Measurements from ENCODE around the gene SSU72.
"Not testable (repeated sequence)": the region's sequence is repeated elsewhere in the genome, so short reads cannot be mapped to it uniquely, and the experiment has no call there.

The SSU72 gene

DNA sequence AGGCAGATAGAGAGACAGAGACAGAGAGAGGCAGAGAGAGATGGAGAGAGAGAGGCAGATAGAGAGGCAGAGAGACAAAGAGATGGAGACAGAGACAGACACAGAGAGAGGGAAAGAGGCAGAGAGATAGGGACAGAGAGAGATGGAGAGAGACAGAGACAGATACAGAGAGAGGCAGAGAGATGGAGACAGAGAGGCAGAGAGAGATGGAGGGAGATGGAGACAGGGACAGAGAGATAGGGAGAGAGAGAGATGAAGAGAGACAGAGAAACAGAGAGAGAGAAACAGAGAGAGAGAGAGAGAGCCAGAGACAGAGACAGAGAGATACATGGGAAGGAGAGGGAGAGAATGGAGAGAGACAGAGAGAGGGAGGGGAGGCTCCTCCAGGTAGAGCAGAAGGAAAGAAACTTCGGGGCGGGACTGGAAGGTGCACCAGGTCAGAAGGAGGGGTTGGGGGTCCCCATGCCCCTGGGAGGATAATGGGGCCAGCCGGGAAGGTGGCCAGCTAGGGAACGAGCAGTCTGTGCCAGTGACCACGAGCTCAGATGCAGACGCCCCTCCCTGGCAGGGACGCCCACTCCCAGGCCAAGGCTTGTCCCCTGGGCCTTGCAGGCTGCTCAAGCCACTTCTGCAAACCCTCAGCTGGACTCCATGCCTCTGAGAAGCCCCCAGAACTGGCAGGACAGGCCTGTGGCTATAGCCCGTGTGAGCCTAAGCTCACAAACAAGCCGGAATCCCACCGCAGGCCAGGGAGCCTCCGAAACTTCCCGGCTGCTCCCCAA lies 22.0 kb upstream of the SSU72 start:
- peaks cover 14 to 21% of the 10 kb centered on the region in 2 donors for H3K27me3 ChIP-seq (ENCODE audit: control insufficient read depth in 2 of 2, insufficient read depth in 2 of 2, low read length in 2 of 2)
- no peak overlapping the region for H3K9ac ChIP-seq (ENCODE audit: low read depth in 1 of 2, low read length in 2 of 2)
- H3K4me1 ChIP-seq (ENCODE audit: control insufficient read depth in 2 of 2, insufficient read depth in 2 of 2, low read length in 2 of 2): peaks cover 3 to 5% of the 10 kb centered on the region in 2 donors
- no peak overlapping the region for H3K27ac ChIP-seq (ENCODE audit: low read depth in 2 of 2, low read length in 2 of 2)
- H3K9me3 ChIP-seq (ENCODE audit: control insufficient read depth in 2 of 2, low read length in 2 of 2): no peaks in the 10 kb centered on the region
- H3K4me3 ChIP-seq (ENCODE audit: low read length in 2 of 2): no peak overlapping the region
- H3K36me3 ChIP-seq (ENCODE audit: control insufficient read depth in 2 of 2, insufficient read depth in 2 of 2, low read length in 2 of 2): no peaks in the 10 kb centered on the region

- H3K4me3 ChIP-seq (ENCODE audit: low read length in 2 of 2); H3K27ac ChIP-seq (ENCODE audit: low read depth in 2 of 2, low read length in 2 of 2); H3K4me1 ChIP-seq (ENCODE audit: control insufficient read depth in 2 of 2, insufficient read depth in 2 of 2, low read length in 2 of 2); H3K36me3 ChIP-seq (ENCODE audit: control insufficient read depth in 2 of 2, insufficient read depth in 2 of 2, low read length in 2 of 2); H3K9me3 ChIP-seq (ENCODE audit: control insufficient read depth in 2 of 2, low read length in 2 of 2); H3K9ac ChIP-seq (ENCODE audit: low read depth in 1 of 2, low read length in 2 of 2): not testable (repeated sequence)
- peaks cover 11 to 18% of the 10 kb centered on the region in 2 donors for H3K27me3 ChIP-seq (ENCODE audit: control insufficient read depth in 2 of 2, insufficient read depth in 2 of 2, low read length in 2 of 2)
Observed at GRCh38 chr1:1595341-1595740, 20.7 kb upstream of the SSU72 start.

DNA sequence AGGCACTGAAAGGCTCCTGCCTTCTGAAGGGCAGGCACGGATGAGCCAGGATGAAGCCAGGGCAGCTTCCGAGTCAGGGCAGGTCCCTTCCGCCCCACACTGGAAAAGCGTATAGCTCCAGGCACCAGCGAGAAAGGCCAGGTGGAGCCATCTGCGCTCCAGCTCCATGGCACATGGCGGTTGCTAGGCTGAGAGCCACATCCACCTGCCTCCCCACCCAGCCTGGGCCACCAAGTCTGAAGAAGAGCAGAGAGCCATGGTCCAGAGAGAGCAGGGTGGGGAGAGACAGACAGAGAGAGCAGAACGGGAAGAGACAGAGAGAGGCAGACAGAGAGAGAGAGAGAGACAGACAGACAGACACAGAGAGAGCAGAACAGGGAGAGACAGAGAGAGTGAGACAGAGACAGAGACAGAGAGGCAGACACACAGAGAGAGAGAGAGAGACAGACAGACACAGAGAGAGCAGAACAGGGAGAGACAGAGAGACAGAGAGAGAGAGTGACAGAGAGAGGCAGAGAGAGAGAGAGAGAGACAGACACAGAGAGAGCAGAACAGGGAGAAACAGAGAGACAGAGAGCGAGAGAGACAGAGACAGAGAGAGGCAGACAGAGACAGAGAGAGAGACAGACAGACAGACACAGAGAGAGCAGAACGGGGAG lies 20.1 kb upstream of the SSU72 start:
- H3K27ac ChIP-seq (ENCODE audit: low read depth in 2 of 2, low read length in 2 of 2): no peak overlapping the region
- no peaks in the 10 kb centered on the region for H3K36me3 ChIP-seq (ENCODE audit: control insufficient read depth in 2 of 2, insufficient read depth in 2 of 2, low read length in 2 of 2)
- H3K27me3 ChIP-seq (ENCODE audit: control insufficient read depth in 2 of 2, insufficient read depth in 2 of 2, low read length in 2 of 2): peaks cover 11 to 18% of the 10 kb centered on the region in 2 donors
- no peak overlapping the region for H3K4me3 ChIP-seq (ENCODE audit: low read length in 2 of 2)
- H3K4me1 ChIP-seq (ENCODE audit: control insufficient read depth in 2 of 2, insufficient read depth in 2 of 2, low read length in 2 of 2): no peaks in the 10 kb centered on the region
- H3K9me3 ChIP-seq (ENCODE audit: control insufficient read depth in 2 of 2, low read length in 2 of 2): no peaks in the 10 kb centered on the region
- H3K9ac ChIP-seq (ENCODE audit: low read depth in 1 of 2, low read length in 2 of 2): no peak overlapping the region

DNA sequence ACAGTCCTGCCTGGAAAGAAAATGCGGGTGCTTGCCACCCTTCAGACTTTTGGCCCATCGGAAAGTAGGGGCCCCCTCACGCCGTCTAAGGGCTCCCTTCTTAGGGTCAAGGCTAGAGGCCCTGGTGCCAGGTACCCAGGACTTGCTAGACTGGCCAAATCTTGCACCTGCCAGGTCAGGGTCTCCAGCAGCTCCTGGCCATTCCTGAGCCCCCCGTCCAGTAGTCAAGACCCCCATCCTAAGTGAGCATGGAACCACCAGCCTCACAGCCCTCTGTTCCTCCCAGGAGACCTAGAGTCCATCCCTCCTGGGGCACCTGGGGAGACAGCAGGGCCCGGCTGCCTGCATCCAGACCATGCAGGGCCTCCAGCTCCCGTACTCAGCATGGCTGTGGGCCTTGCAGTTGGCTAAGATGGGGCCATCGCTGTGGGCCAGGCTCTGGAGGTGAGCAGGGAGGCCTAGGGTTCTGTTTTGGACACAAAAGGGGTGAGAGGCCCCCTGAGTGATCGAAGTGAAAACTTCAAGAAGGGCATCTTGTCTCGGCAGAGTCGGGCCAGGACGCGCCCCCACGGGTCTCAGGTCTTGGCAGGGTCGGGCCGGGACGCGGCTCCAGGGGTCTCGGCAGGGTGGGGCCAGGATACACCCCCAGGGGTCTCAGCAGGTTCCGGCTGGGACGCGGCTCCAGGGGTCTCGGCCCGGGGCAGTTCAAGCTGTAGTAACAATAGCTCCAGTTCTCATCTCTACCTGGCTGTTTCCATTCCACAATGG lies 19.4 kb upstream of the SSU72 start:
- no peaks in the 10 kb centered on the region for H3K4me1 ChIP-seq (ENCODE audit: control insufficient read depth in 2 of 2, insufficient read depth in 2 of 2, low read length in 2 of 2)
- H3K27ac ChIP-seq (ENCODE audit: low read depth in 2 of 2, low read length in 2 of 2): no peak overlapping the region

GRCh38 chr1:1591452-1591851 lies 16.8 kb upstream of the SSU72 start:
- no peak overlapping the region for H3K27ac ChIP-seq (ENCODE audit: low read depth in 2 of 2, low read length in 2 of 2)
- peaks cover 3 to 4% of the 10 kb centered on the region in 2 donors for H3K27me3 ChIP-seq (ENCODE audit: control insufficient read depth in 2 of 2, insufficient read depth in 2 of 2, low read length in 2 of 2)
- H3K36me3 ChIP-seq (ENCODE audit: control insufficient read depth in 2 of 2, insufficient read depth in 2 of 2, low read length in 2 of 2): no peaks in the 10 kb centered on the region

More for the DNA sequence above, 19.4 kb upstream of the SSU72 start:
- no peak overlapping the region for H3K9ac ChIP-seq (ENCODE audit: low read depth in 1 of 2, low read length in 2 of 2)
- H3K36me3 ChIP-seq (ENCODE audit: control insufficient read depth in 2 of 2, insufficient read depth in 2 of 2, low read length in 2 of 2): no peaks in the 10 kb centered on the region
- no peaks in the 10 kb centered on the region for H3K9me3 ChIP-seq (ENCODE audit: control insufficient read depth in 2 of 2, low read length in 2 of 2)
- H3K4me3 ChIP-seq (ENCODE audit: low read length in 2 of 2): no peak overlapping the region
- peaks cover 11 to 18% of the 10 kb centered on the region in 2 donors for H3K27me3 ChIP-seq (ENCODE audit: control insufficient read depth in 2 of 2, insufficient read depth in 2 of 2, low read length in 2 of 2)

GRCh38 chr1:1583347-1584010 lies 8.8 kb upstream of the SSU72 start:
- Histone ChIP-seq H3K4me1 (ENCODE audit: control insufficient read depth in 2 of 2, insufficient read depth in 2 of 2, low read length in 2 of 2) (no peaks in the 10 kb centered on the region), H3K27me3 (ENCODE audit: control insufficient read depth in 2 of 2, insufficient read depth in 2 of 2, low read length in 2 of 2) (peaks cover 3 to 13% of the 10 kb centered on the region in 2 donors)

More at GRCh38 chr1:1591452-1591851, 16.8 kb upstream of the SSU72 start:
- Histone ChIP-seq H3K9ac (ENCODE audit: low read depth in 1 of 2, low read length in 2 of 2) (no peak overlapping the region), H3K9me3 (ENCODE audit: control insufficient read depth in 2 of 2, low read length in 2 of 2) (no peaks in the 10 kb centered on the region), H3K4me1 (ENCODE audit: control insufficient read depth in 2 of 2, insufficient read depth in 2 of 2, low read length in 2 of 2) (no peaks in the 10 kb centered on the region), H3K4me3 (ENCODE audit: low read length in 2 of 2) (no peak overlapping the region)

GRCh38 chr1:1582585-1583346 lies 8.1 kb upstream of the SSU72 start:
- Histone ChIP-seq H3K27ac (ENCODE audit: low read depth in 2 of 2, low read length in 2 of 2) (no peak overlapping the region), H3K9ac (ENCODE audit: low read depth in 1 of 2, low read length in 2 of 2) (no peak overlapping the region), H3K4me3 (ENCODE audit: low read length in 2 of 2) (no peak overlapping the region), H3K36me3 (ENCODE audit: control insufficient read depth in 2 of 2, insufficient read depth in 2 of 2, low read length in 2 of 2) (no peaks in the 10 kb centered on the region), H3K27me3 (ENCODE audit: control insufficient read depth in 2 of 2, insufficient read depth in 2 of 2, low read length in 2 of 2) (peaks cover 3 to 13% of the 10 kb centered on the region in 2 donors), H3K4me1 (ENCODE audit: control insufficient read depth in 2 of 2, insufficient read depth in 2 of 2, low read length in 2 of 2) (no peaks in the 10 kb centered on the region), H3K9me3 (ENCODE audit: control insufficient read depth in 2 of 2, low read length in 2 of 2) (no peaks in the 10 kb centered on the region)

More at GRCh38 chr1:1583347-1584010, 8.8 kb upstream of the SSU72 start:
- Histone ChIP-seq H3K4me3 (ENCODE audit: low read length in 2 of 2) (no peak overlapping the region), H3K9ac (ENCODE audit: low read depth in 1 of 2, low read length in 2 of 2) (no peak overlapping the region), H3K27ac (ENCODE audit: low read depth in 2 of 2, low read length in 2 of 2) (no peak overlapping the region), H3K36me3 (ENCODE audit: control insufficient read depth in 2 of 2, insufficient read depth in 2 of 2, low read length in 2 of 2) (no peaks in the 10 kb centered on the region), H3K9me3 (ENCODE audit: control insufficient read depth in 2 of 2, low read length in 2 of 2) (no peaks in the 10 kb centered on the region)

DNA sequence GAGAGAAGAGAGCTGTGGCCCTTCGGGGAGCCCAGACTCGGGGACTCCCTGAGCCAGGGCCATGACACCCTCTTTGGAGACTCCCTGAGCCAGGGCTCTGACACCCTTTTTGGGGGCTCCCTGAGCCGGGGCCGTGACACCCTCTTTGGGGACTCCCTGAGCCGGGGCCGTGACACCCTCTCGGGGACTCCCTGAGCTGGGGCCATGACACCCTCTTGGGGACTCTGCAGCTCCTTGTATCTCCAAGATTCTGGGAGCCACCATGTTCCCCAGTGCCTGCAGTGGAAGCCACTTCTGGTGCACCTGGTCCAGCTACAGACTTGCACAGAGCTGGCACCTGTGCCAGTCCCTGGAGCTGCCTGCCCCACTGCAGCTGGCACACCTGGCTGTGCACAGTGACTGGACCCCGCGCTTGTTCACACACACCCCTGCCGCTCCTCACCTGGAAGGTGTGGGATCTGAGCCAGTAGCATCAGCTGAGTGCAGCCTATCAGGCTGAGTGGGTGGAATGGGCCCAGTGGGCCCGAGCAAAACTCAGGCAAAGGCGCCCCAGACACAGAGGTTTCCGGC lies 3.8 kb upstream of the SSU72 start:
- Histone ChIP-seq H3K36me3 (ENCODE audit: control insufficient read depth in 2 of 2, insufficient read depth in 2 of 2, low read length in 2 of 2) (no peaks in the 10 kb centered on the region), H3K9me3 (ENCODE audit: control insufficient read depth in 2 of 2, low read length in 2 of 2) (no peaks in the 10 kb centered on the region), H3K9ac (ENCODE audit: low read depth in 1 of 2, low read length in 2 of 2) (no peak overlapping the region), H3K4me3 (ENCODE audit: low read length in 2 of 2) (no peak overlapping the region), H3K27me3 (ENCODE audit: control insufficient read depth in 2 of 2, insufficient read depth in 2 of 2, low read length in 2 of 2) (peaks cover 0 to 6% of the 10 kb centered on the region in 2 donors), H3K4me1 (ENCODE audit: control insufficient read depth in 2 of 2, insufficient read depth in 2 of 2, low read length in 2 of 2) (peaks cover 12 to 14% of the 10 kb centered on the region in 2 donors), H3K27ac (ENCODE audit: low read depth in 2 of 2, low read length in 2 of 2) (no peak overlapping the region)

GRCh38 chr1:1577367-1578011 lies 2.8 kb upstream of the SSU72 start:
- peaks cover 14 to 17% of the 10 kb centered on the region in 2 donors for H3K4me1 ChIP-seq (ENCODE audit: control insufficient read depth in 2 of 2, insufficient read depth in 2 of 2, low read length in 2 of 2)
- peaks cover 0 to 3% of the 10 kb centered on the region in 2 donors for H3K27me3 ChIP-seq (ENCODE audit: control insufficient read depth in 2 of 2, insufficient read depth in 2 of 2, low read length in 2 of 2)
- no peaks in the 10 kb centered on the region for H3K36me3 ChIP-seq (ENCODE audit: control insufficient read depth in 2 of 2, insufficient read depth in 2 of 2, low read length in 2 of 2)
- H3K9me3 ChIP-seq (ENCODE audit: control insufficient read depth in 2 of 2, low read length in 2 of 2): no peaks in the 10 kb centered on the region
- no peak overlapping the region for H3K4me3 ChIP-seq (ENCODE audit: low read length in 2 of 2)
- peak overlapping the region in 1 of 2 donors; percentile 9 for H3K27ac ChIP-seq (ENCODE audit: low read depth in 2 of 2, low read length in 2 of 2)
- H3K9ac ChIP-seq (ENCODE audit: low read depth in 1 of 2, low read length in 2 of 2): peak overlapping the region in 1 of 2 donors; percentile 18
